GM23338 (cell line): ENCODE data around the gene HERC4.

Experiments used
- CREB1 ChIP-seq: fragments of 250-450 bp; sonication (Bioruptor Pico); IDR thresholded peaks from 2 replicates; pipeline ENCODE4 v1.5.0; 2020; ENCODE audit warnings: low read depth, mild to moderate bottlenecking, moderate library complexity
- EZH2 ChIP-seq: fragments of 200-600 bp; sonication (generic); IDR thresholded peaks from one replicate; pipeline ENCODE4 v1.8.0; 2017; ENCODE audit warnings: antibody characterized with exemption, mild to moderate bottlenecking, low read depth; ENCODE audit not compliant: unreplicated experiment
- EZH2phosphoT487 ChIP-seq: fragments of 200-600 bp; sonication (generic); IDR thresholded peaks from one replicate; pipeline ENCODE4 v1.8.1; 2018; ENCODE audit warnings: antibody characterized with exemption; ENCODE audit not compliant: unreplicated experiment
- JUNB ChIP-seq: IDR thresholded peaks from one replicate; pipeline ENCODE4 v1.6.1; 2016; ENCODE audit warnings: antibody characterized with exemption; ENCODE audit not compliant: unreplicated experiment
- POLR2AphosphoS5 ChIP-seq: IDR thresholded peaks from 2 replicates; pipeline ENCODE4 v1.6.1; 2016; ENCODE audit warnings: antibody characterized with exemption, low read depth
- ZNF114 ChIP-seq: fragments of 250-450 bp; sonication (Bioruptor Pico); IDR thresholded peaks from 2 replicates; pipeline ENCODE4 v1.5.0; 2020; ENCODE audit warnings: mild to moderate bottlenecking, moderate library complexity
- TF ChIP-seq, protein P1 (sequence below), 2 experiments: fragments of 200-600 bp in 1 of 2; sonication (generic) in 1 of 2; conservative IDR thresholded peaks; 2 replicates each; pipeline versions ENCODE4 v1.5.1 to v1.6.1; 2016 to 2017; ENCODE audit warnings: antibody characterized with exemption in 2 of 2, low read depth in 2 of 2, mild to moderate bottlenecking in 2 of 2, moderate library complexity in 1 of 2
- TF ChIP-seq, protein P2 (sequence below): IDR thresholded peaks from one replicate; pipeline ENCODE4 v1.6.1; 2018; ENCODE audit warnings: antibody characterized with exemption; ENCODE audit not compliant: unreplicated experiment

DNA sequence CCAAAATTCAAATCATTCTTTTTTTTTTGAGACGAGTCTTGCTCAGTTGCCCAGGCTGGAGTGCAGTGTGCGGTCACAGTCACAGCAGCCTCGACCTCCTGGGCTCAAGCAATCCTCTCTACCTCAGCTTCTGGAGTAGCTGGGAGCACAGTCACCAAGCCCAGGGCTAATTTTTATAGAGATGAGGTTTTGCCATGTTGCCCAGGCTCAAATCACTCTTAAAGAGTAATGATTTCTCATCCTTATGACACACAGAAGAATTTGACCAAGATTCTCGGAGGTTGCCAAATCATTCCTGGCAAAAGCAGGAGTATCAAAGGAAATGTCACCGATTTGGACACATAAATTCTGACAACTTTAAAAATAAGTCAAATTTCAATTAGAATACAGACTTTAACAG lies 151.5 kb downstream of the HERC4 start:
- TF ChIP-seq, protein P1, sequence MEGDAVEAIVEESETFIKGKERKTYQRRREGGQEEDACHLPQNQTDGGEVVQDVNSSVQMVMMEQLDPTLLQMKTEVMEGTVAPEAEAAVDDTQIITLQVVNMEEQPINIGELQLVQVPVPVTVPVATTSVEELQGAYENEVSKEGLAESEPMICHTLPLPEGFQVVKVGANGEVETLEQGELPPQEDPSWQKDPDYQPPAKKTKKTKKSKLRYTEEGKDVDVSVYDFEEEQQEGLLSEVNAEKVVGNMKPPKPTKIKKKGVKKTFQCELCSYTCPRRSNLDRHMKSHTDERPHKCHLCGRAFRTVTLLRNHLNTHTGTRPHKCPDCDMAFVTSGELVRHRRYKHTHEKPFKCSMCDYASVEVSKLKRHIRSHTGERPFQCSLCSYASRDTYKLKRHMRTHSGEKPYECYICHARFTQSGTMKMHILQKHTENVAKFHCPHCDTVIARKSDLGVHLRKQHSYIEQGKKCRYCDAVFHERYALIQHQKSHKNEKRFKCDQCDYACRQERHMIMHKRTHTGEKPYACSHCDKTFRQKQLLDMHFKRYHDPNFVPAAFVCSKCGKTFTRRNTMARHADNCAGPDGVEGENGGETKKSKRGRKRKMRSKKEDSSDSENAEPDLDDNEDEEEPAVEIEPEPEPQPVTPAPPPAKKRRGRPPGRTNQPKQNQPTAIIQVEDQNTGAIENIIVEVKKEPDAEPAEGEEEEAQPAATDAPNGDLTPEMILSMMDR (conservative IDR thresholded peaks at IDR 0.05; ENCODE audit: low read depth in 2 of 2): no peak
- TF ChIP-seq EZH2phosphoT487: no peak
- TF ChIP-seq, protein P2, sequence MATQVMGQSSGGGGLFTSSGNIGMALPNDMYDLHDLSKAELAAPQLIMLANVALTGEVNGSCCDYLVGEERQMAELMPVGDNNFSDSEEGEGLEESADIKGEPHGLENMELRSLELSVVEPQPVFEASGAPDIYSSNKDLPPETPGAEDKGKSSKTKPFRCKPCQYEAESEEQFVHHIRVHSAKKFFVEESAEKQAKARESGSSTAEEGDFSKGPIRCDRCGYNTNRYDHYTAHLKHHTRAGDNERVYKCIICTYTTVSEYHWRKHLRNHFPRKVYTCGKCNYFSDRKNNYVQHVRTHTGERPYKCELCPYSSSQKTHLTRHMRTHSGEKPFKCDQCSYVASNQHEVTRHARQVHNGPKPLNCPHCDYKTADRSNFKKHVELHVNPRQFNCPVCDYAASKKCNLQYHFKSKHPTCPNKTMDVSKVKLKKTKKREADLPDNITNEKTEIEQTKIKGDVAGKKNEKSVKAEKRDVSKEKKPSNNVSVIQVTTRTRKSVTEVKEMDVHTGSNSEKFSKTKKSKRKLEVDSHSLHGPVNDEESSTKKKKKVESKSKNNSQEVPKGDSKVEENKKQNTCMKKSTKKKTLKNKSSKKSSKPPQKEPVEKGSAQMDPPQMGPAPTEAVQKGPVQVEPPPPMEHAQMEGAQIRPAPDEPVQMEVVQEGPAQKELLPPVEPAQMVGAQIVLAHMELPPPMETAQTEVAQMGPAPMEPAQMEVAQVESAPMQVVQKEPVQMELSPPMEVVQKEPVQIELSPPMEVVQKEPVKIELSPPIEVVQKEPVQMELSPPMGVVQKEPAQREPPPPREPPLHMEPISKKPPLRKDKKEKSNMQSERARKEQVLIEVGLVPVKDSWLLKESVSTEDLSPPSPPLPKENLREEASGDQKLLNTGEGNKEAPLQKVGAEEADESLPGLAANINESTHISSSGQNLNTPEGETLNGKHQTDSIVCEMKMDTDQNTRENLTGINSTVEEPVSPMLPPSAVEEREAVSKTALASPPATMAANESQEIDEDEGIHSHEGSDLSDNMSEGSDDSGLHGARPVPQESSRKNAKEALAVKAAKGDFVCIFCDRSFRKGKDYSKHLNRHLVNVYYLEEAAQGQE: no peak
- TF ChIP-seq POLR2AphosphoS5: no peak
- TF ChIP-seq EZH2: no peak
- no peak for TF ChIP-seq CREB1 (CRISPR knock-in tag)
- TF ChIP-seq ZNF114 (CRISPR knock-in tag): no peak
- TF ChIP-seq JUNB: no peak
